Measurements from ENCODE around the gene FRAS1. TPM values are rescaled to one million over a fixed set of nuclear protein-coding genes. Genes with fewer than 3 reads are reported as not detected.

Gene FRAS1
- total and polyA plus RNA-seq, 9 donors = 0.16 to 5.3 (median 1.4) TPM

- TF ChIP-seq, protein P1, sequence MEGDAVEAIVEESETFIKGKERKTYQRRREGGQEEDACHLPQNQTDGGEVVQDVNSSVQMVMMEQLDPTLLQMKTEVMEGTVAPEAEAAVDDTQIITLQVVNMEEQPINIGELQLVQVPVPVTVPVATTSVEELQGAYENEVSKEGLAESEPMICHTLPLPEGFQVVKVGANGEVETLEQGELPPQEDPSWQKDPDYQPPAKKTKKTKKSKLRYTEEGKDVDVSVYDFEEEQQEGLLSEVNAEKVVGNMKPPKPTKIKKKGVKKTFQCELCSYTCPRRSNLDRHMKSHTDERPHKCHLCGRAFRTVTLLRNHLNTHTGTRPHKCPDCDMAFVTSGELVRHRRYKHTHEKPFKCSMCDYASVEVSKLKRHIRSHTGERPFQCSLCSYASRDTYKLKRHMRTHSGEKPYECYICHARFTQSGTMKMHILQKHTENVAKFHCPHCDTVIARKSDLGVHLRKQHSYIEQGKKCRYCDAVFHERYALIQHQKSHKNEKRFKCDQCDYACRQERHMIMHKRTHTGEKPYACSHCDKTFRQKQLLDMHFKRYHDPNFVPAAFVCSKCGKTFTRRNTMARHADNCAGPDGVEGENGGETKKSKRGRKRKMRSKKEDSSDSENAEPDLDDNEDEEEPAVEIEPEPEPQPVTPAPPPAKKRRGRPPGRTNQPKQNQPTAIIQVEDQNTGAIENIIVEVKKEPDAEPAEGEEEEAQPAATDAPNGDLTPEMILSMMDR (IDR thresholded peaks at IDR 0.05) = no peak
- TF ChIP-seq POLR2A (IDR thresholded peaks at IDR 0.05) (no peak), EP300 (IDR thresholded peaks at IDR 0.05) (no peak)
- no peak for DNase-seq
- no peak overlapping the region for H3K27ac ChIP-seq
- H3K27me3 ChIP-seq = no peaks in the 10 kb centered on the region
- no peaks in the 10 kb centered on the region for H3K9me3 ChIP-seq
- peaks cover 4% of the 10 kb centered on the region for H3K4me1 ChIP-seq (ENCODE audit: insufficient read depth)
- H3K4me3 ChIP-seq = no peak overlapping the region
- intact Hi-C loops (cut with DNase I) = no loop called here
- no peaks in the 10 kb centered on the region for H3K36me3 ChIP-seq
- WGBS, 3 donors = 63 to 71% (median 64%) methylated on average over 4 of the region's 4 CpGs
These were observed 531.9 kb downstream of the FRAS1 start for GRCh38 chr4:78588894-78589545.

DNA sequence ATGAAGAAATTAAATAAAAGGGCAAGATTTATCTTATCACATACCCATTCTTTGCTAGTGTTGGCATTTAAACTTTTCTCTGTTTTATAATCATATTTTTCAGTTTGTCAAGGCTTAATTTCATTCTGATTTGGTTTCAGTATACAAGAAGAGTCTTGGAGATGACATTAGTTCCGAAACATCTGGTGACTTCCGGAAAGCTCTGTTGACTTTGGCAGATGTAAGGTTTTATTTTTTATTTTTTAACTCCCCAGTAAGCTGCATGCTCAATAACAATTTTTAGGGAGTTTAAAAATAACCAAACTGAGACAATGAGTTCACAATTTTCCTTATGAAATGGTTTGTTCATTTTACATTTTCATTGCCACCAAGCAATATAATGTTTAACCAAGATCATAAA, 534.3 kb downstream of the FRAS1 start:
- WGBS, 3 donors = 5 to 17% (median 16%) methylated on average over 2 of the region's 2 CpGs
- no peak for DNase-seq
- intact Hi-C loops (cut with DNase I) = no loop called here
- no peak for TF ChIP-seq POLR2A (IDR thresholded peaks at IDR 0.05)
- TF ChIP-seq, protein P1 (IDR thresholded peaks at IDR 0.05) = no peak
- H3K27me3 ChIP-seq = no peaks in the 10 kb centered on the region
- no peaks in the 10 kb centered on the region for H3K36me3 ChIP-seq
- no peak overlapping the region for H3K27ac ChIP-seq
- H3K4me3 ChIP-seq = no peak overlapping the region
- peaks cover 4% of the 10 kb centered on the region for H3K4me1 ChIP-seq (ENCODE audit: insufficient read depth)
- H3K9me3 ChIP-seq = no peaks in the 10 kb centered on the region

GRCh38 chr4:78592088-78592783, 535.1 kb downstream of the FRAS1 start:
- TF ChIP-seq, protein P1 (IDR thresholded peaks at IDR 0.05) = no peak
- TF ChIP-seq POLR2A (IDR thresholded peaks at IDR 0.05) = no peak
- no peak for TF ChIP-seq EP300 (IDR thresholded peaks at IDR 0.05)
- Histone ChIP-seq H3K27me3 (no peaks in the 10 kb centered on the region), H3K36me3 (no peaks in the 10 kb centered on the region), H3K4me3 (no peak overlapping the region), H3K27ac (no peak overlapping the region), H3K9me3 (no peaks in the 10 kb centered on the region), H3K4me1 (ENCODE audit: insufficient read depth) (peaks cover 4% of the 10 kb centered on the region)
- intact Hi-C loops (cut with DNase I) = no loop called here
- no peak for DNase-seq
- 45 to 60% (median 55%) methylated on average over 3 of the region's 3 CpGs for WGBS, 3 donors

Small RNA genes lying within 50 kb of the gene (small RNA-seq; reads per million reads assigned to genes)
- not detected for gene AC114801.3

Other genes starting within 250 kb of the FRAS1 start
- gene CNOT6L, start 238.0 kb upstream of the FRAS1 start, total RNA-seq = 10 to 100 TPM; 16.1 to 58.6 (median 48.6) TPM
- gene CNOT6L, start 238.0 kb upstream of the FRAS1 start, polyA plus RNA-seq = 10 to 100 TPM in 1 of 2 donors, 1 to 10 TPM in 1; 7.7 to 20.0 TPM
- 10 to 100 TPM; 22.1 to 31.4 (median 25.4) TPM for gene MRPL1, start 194.5 kb upstream of the FRAS1 start, total RNA-seq
- 10 to 100 TPM; 14.5 to 21.3 TPM for gene MRPL1, start 194.5 kb upstream of the FRAS1 start, polyA plus RNA-seq

Data from ovary (tissue), 9 donors.